GM21737 (cell line): Measurements from ENCODE around the gene GALNT7.

Experiments
- ATAC-seq: cut with Tn5 transposase; IDR thresholded peaks from one replicate; pipeline ENCODE4 v1.9.1; 2021; ENCODE audit warnings: mild to moderate bottlenecking, moderate library complexity; ENCODE audit not compliant: unreplicated experiment

GALNT7 gene

GRCh38 chr4:173259310-173259709 is 90.7 kb downstream of the GALNT7 start:
- ATAC-seq = no peak

- no peak for ATAC-seq
These were observed 92.4 kb downstream of the GALNT7 start for GRCh38 chr4:173261052-173261451.

GRCh38 chr4:173262375-173262774 is 93.8 kb downstream of the GALNT7 start:
- ATAC-seq = no peak

- ATAC-seq = peak; percentile 18
These were observed 95.6 kb downstream of the GALNT7 start for GRCh38 chr4:173264245-173264644.

GRCh38 chr4:173264684-173265185 is 96.1 kb downstream of the GALNT7 start:
- ATAC-seq = peak; percentile 94

- ATAC-seq = no peak
These were observed 97.1 kb downstream of the GALNT7 start for GRCh38 chr4:173265751-173266150.

- ATAC-seq = no peak
These were observed 99.1 kb downstream of the GALNT7 start for GRCh38 chr4:173267711-173268110.

GRCh38 chr4:173269280-173269679 is 100.7 kb downstream of the GALNT7 start:
- ATAC-seq = no peak

- ATAC-seq = no peak
These were observed 101.9 kb downstream of the GALNT7 start for GRCh38 chr4:173270312-173271027.

- ATAC-seq = no peak
These were observed 103.7 kb downstream of the GALNT7 start for GRCh38 chr4:173272314-173272713.

GRCh38 chr4:173272996-173273395 is 104.4 kb downstream of the GALNT7 start:
- no peak for ATAC-seq

GRCh38 chr4:173273941-173274340 is 105.3 kb downstream of the GALNT7 start:
- no peak for ATAC-seq

- ATAC-seq = no peak
These were observed 106.1 kb downstream of the GALNT7 start for GRCh38 chr4:173274744-173275143.

- no peak for ATAC-seq
These were observed 106.5 kb downstream of the GALNT7 start for GRCh38 chr4:173275150-173275549.

- ATAC-seq = no peak
These were observed 108.7 kb downstream of the GALNT7 start for GRCh38 chr4:173277340-173277739.

- no peak for ATAC-seq
These were observed 112.4 kb downstream of the GALNT7 start for GRCh38 chr4:173280998-173281397.

GRCh38 chr4:173281406-173282255 is 113.0 kb downstream of the GALNT7 start:
- no peak for ATAC-seq

- no peak for ATAC-seq
These were observed 113.6 kb downstream of the GALNT7 start for GRCh38 chr4:173282256-173282562.

GRCh38 chr4:173282626-173283025 is 114.0 kb downstream of the GALNT7 start:
- ATAC-seq = no peak

GRCh38 chr4:173284463-173284862 is 115.9 kb downstream of the GALNT7 start:
- ATAC-seq = no peak

- no peak for ATAC-seq
These were observed 118.9 kb downstream of the GALNT7 start for GRCh38 chr4:173287486-173287885.

GRCh38 chr4:173288296-173288695 is 119.7 kb downstream of the GALNT7 start:
- ATAC-seq = no peak
